ENCODE results near the gene ABLIM3.

The ABLIM3 gene

DNA sequence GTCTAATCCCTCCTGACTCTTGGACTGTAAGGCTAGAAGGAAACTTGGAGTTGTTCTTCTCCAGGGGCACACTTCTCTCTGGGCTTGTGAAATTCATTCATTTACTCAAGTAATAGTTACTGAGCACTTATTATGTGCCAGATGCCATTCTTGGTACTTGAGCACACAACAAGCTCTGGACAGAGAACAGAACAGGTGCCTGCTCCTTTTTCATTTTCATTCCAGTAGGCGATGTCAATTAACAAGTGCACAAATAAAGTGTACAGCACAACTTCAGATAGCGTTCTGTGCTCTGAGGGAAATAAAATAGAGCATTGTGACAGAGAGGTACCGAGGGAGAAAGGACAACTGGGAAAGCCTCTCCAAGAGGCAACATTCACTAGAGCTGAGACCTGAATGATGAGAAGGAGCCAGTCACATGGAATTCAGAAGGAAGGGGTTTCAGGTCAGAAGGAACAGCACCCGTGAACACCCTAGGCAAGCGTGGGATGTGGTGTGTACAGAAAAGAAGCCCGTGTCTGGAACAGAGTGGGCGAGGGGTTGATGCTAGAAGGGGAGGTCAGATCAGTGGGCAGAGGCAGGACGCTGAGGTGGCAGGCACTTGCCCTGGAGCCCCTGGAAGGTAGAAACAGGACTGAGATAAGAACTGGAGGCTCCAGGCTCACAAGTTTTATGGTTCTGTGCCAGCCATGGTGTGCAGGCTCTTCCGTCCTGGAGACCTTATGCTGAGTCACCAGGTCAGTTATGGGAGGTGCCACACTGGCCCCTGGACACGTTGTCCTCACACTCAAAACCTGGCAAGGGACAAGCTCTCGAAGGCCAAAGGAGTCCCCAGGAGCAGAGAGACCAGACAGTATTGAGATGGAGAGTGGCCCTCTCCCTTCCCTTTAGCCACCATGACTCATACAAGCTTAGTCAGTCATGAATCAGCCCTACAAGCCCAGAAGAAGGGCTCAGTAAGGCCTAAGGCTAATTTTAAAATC lies 7.2 kb upstream of the ABLIM3 start:
- no peak for DNase-seq (ENCODE audit: low spot score)

DNA sequence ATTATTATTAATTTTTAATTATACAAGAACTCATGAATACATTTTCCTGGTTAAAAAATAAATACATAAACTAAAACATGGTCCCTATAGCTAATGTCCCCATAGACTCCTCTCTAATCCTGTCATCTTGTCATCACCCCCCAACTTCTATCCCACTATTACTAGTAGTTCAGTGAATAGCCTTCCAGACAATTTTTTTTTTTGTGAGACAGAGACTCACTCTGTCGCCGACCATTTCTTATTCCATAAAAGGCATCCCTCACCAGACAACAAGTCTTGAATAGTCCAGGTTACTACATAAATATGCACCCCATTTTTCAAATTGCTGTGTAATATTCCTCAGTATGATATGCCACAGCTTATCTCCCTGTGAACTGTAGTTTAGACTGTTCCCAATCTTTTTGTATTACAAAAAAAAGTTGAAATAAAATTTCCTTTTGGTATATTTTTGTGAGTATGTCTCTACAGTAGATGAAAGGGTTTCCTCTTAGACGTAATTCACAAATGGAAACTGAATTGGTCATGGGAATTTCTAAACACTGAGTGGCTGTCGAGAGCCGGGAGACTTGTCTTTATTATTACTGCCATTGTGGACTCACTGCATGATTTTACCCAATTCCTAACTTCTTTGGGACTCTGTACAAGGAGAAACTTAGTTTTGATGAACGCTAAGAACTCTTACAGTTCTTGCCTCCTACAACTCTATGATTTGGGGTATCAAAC lies 6.4 kb upstream of the ABLIM3 start:
- DNase-seq (ENCODE audit: low spot score) = no peak

DNA sequence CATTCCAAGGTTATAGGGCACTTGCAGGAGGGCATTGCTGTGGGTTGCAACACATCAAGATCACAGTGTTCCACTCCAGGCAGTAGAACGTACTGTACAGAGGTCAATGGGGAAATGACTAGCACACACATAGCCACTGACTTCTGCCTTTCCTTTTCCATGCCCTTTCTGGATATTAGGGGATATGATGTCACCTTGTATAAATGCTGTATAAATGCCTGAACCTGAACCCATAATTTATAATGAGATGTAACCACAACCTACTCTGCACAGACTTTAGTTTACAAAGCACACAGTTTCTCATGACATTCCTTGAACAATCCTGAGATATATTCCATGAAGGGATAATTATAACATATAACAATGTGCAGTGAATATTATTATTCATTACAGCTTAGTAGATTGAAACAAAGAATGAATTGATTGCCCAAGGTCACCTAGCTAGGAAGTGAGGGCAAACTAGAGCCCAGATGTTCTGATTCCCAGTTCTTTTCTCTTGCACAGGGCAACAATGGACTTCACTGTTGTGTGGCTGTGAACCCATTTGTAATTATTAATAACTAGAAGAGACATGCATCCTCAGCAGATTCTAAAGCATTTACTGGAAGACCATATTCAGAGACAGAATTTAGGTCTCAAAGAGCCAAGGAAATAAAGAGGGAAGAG lies 5.6 kb upstream of the ABLIM3 start:
- DNase-seq (ENCODE audit: low spot score) = no peak

DNA sequence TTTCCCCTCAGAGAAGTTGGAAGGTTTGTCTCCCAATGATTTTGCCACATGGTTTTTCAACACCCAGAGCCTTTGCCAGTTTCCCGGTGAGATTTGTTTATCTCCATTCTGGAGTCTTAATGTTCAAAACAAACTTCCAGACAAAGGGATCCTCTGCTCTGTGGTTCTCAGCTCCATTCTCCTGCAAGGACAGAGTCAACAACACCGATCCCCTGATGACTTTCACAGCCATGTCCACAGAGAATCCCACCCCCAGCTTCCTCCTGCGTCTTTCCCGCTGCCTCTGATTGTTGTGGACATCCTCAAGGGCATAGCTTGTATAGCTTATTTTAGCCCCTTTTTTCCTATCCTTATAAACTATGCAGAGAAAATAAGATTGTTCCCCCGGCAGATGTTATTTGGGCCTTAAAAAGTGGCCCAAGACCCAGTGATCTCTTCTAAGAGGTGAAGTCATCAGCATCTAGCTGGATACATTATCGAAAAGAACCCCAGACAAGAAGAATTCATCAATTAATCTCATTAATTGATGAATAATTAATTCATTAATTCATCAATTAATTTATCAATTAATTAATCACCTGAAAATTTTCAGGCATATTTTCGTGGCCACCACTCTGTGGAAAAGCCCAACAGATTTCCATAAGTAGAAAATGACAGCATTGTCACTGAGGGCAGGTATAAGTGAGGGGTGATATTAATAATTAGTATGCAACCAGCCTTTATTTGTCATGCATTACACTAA lies 2.9 kb upstream of the ABLIM3 start:
- DNase-seq (ENCODE audit: low spot score) = no peak

DNA sequence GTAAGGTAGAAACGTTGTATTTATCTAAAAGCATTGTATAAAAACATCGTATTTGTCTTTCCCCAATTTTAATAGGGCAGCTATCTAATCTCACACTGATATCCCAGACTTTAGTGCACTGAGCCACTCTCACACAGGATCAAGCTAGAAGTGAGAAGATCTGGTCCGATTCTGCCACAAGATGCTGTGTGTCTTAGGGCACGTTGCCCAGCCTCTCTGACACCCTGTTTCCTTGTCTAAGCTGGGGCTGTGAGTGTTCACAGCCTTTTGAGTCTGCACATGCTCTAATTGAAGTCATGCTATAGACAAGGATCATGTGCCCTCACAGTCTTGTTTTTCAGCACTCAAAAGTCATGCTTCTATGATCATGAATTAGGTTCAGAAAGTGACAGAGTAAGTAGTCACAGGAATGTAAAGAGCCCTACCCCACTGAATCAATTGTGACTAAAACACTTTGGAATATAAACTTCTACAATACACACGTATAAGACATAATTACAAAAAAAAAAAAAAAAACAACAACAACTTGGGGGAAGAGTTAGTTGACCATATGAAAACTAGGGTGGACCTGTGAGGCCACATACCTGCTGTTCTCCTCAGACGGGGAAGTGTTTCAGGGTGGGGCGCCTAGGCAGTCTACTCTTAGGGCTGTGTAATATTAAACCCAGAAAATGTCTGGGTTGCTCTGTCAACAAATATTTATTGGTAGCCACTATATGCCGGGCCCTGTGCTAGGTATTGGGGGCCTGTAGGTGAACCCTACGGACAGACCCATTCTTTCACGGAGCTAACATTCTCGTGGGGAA lies 893 bp upstream of the ABLIM3 start:
- no peak for DNase-seq (ENCODE audit: low spot score)

DNA sequence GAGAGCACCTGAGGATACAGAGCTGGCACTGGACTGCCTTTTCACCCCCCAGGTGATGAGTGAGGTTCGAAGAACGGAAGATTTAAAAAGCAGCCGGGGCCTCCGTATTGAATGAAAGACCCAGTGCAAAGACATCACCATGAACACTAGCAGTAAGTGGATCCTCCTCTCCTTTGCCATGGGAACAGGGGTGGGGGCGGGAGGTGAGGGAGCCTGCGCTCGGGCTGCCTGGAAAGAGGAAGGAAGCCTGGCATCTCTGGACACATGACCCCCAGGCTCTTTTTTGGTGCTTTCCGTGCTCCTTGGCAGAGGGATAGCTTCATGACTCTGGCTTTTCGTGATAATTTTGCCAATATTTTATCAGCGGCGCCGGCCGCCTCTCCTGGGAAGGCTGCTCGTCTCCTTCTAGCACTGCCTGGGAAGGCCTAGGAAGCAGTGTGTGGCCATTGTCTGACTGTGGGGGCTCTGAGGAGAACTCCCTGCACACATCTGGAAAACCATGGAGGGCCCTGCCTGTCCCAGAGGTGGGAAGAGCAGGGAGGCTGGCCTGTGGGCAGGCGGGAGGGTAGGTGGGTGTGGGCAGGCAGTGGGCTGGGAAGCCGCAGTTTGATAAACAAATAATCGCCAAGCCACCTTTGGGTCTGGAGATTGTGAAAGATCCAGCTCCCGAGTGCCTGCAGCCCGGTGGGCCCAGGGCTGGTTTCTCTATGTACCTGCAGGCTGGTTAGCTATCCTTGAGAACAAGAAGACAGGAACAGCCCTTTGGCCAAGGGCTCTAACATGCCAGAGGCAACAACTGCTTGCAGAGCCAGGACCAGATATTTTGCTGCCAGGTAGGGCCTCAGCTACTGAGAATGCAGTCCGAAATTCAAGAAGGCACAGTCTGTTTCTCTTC lies 911 bp downstream of the ABLIM3 start:
- DNase-seq (ENCODE audit: low spot score) = no peak

DNA sequence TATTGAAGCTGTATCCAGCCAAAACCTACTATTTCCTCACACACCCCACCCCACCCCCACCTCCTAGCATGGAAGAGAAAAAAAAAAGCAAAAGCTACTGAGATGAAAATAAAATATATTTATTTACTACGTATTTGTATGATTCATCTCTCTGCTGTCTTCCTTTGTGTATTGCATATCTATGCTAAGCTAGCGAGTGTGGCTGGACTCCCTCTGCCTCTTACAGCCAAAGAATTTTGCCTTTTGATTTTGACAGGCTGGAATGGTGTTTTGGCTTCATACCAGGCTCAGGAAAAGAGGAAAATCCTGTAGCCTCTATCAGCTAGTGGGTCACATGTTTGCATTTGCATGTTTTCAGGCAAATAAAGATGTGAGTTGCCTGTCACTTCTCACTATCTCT lies 2.2 kb downstream of the ABLIM3 start:
- DNase-seq (ENCODE audit: low spot score) = no peak

DNA sequence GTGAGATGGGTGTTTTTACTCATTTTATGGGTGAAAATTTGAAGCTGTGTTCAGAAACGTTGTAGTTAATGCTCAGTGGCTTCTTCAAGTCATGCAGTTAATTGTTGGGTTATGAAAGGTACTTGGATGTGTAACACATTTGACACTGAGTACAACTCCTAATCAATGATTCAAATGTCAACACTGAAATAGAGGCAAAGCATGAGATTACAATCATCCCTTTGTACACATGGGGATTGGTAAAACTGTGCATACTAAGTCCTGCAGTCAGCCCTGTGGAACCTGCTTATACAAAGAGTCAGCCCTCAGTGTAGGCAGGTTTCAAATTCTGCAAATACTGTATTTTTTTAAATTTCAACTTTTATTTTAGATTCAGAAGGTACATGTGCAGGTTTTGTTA lies 3.3 kb downstream of the ABLIM3 start:
- no peak for DNase-seq (ENCODE audit: low spot score)

DNA sequence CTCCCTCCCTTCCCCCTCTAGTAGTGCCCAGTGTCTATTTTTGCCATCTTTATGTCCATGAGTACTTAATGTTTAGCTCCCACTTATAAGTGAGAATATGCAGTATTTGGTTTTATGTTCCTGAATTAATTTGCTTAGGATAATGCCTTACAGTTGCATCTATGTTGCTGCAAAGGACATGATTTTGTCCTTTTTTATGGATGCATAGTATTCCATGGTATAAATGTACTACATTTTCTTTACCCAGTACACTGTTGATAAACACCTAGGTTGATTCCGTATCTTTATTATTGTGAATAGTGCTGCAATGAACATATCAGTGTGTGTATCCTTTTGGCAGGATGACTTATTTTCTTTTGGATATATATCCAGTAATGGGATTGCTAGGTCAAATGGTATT lies 3.8 kb downstream of the ABLIM3 start:
- no peak for DNase-seq (ENCODE audit: low spot score)

DNA sequence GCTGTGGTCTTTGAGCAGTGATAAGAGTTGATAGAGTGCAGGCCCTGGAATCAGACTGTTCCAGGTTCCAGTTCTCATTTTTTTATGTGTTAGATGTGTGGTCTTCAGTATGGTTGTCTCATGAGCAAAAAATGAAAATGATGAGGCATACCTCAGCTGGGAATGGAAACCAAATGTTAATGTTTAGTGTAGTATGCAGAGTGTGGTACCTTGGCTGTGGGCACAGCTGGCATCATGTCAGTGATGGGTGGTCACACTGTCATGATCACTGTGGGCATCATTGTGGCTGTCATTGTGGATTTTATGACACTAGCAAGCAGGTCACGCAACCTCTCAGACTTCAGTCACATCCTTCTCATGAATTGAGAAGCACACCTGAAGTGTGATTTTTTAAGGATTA lies 6.4 kb downstream of the ABLIM3 start:
- no peak for DNase-seq (ENCODE audit: low spot score)

DNA sequence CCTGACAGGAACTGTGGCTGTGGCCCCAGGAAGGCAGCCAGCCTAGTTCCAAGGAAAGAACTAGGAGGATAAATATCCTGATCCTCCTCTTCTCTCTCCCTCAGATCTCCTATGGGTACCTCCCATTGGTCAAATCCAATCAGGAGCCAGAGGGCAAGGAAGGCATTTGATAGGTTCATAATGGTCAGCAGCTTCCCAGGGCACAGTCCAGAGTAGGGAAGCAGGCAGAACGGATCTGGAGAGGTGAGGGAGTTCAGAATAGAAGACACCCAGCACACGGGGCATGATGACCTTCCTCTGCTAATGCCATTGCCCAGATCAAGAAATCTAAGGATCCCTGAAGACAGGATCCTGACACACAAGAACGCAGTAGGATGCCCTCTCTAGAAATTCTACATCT lies 8.6 kb downstream of the ABLIM3 start:
- DNase-seq (ENCODE audit: low spot score) = no peak

DNA sequence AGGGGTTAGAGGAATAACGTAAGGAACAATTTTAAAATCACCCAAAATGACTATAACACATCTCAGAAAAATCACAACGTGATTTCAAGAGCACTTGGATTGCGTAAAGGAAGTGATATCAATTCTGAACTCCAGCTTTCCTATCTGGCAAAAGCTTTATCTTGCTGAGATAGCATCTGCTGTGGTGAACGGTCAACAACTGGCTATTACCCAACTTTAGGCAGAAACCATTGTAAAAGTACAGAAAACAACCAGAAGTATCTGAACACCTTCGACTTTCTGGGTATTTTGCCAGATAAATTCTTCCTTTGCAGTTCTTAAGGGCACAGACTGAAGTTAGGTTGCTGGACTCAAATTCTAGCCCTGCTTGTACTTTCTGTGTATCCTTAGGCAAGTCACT lies 9.2 kb downstream of the ABLIM3 start:
- no peak for DNase-seq (ENCODE audit: low spot score)

DNA sequence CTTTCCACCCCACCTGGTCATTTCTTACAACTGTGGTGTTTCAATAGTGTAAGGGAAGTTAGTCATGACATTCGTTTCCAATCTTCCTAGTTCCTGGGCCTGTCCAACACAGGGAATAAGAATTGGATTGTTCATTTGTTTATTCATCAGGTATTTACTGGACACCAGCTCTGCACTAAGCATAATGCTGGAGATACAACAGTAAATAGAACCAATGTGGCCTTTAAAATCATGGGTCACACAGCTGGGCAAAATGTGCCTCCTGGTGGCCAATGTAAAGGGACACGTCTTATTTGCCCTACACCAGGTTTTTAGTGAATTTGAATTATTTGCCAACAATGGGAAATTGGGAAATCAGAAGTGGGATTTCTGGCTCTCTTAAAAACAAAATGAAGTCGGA lies 10.4 kb downstream of the ABLIM3 start:
- no peak for DNase-seq (ENCODE audit: low spot score)

DNA sequence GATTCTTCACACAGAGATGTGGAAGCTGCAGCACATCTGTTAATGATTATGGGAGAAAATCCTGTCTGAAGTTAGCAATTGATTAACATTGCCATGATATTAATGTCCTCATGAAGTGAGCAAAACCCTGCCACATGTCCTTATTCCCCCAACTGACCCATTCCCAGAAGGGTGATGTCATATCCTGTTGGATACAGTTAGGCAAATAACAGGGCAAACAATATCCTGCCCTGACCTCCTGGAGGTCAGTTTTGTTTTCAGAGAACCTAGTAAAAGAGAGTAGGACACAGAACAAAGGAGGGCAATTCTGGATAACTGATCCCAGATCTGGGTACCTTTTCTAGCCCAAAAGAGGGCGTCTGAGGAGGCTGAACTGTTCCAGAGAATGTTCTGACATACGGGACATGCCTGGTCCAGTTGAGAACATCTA lies 11.0 kb downstream of the ABLIM3 start:
- no peak for DNase-seq (ENCODE audit: low spot score)

DNA sequence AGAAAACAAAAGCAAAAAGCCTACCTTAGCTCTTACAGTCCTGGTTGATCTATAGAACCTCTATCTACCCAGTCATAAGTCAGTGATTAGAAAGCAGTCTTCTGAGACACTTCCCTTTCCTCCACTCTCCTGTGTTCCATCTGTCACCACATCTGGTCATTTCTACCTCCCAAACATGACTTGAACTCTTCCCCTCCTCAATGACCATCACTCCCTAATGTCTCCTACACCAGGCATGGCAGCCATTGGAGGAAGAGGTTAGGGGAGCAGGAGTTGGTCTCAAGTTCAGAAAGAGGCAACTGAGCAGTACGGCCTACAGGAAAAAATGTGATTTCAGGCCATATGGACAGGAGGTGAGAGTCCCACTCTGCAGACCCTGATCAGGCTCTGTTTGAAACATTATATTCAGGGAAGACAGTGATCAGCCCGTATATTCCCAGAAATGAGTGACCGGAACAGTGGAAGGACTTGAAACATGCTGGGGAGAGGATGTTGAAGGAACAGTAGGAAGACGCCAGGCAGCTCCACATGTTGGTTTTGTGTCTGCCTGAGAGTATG lies 12.0 kb downstream of the ABLIM3 start:
- no peak for DNase-seq (ENCODE audit: low spot score)

DNA sequence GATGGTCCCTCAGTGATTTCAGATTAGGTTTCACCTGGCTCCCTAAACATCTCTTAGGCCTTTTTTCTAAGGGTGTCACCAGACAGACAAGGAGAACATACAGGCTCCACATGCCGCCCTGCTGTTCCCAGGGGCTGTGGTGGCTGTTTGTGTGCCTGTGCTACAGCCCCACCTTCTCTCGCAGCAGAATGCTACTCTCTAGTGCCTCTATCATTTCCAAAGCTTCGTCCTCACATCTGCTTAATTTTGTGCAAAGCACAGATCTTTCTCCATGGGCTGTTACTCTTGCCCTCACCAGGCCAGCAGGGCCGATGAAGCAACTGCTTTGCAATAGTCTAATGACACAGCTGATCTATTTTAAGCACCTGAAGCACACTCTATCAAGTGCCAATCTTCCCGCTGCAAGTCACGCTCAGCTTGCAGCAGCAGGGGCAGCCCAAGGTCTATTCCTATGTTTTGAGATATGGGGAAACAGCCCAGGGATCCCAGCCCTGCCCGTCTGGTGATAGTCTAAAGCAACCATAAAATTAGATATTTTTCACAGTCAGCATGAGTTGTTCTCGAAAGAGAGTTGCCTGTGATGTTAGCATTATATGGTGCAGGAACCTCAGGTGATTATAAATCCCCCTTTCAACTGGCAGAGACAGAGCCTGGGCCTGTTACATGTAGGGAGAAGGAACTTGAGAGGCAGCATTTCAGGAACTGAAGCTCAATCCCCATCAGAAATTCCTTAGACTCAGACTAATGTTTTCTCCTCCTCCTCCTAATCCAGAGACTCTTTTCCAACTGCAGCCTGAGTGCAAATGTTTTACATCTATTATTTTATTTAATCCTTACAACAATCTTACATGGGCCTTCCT lies 12.7 kb downstream of the ABLIM3 start:
- DNase-seq (ENCODE audit: low spot score) = no peak

DNA sequence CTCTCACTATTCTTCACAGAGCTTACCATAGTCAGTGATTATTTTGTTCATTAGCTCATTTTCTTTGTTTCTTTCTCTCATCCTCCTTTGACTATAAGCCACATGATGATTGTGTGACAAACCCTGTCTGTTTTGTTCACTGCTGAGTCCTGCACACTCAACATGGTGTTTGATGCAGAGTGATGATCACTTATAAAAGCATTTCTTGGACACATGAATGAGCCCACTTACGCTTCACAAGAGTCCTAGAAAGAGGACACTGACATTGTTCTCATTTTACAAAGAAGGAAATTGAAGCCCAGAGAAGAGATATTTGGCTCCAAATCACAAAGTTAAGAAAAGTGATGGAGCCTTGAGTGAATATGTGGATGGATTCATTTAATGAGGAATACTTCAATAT lies 13.4 kb downstream of the ABLIM3 start:
- no peak for DNase-seq (ENCODE audit: low spot score)

DNA sequence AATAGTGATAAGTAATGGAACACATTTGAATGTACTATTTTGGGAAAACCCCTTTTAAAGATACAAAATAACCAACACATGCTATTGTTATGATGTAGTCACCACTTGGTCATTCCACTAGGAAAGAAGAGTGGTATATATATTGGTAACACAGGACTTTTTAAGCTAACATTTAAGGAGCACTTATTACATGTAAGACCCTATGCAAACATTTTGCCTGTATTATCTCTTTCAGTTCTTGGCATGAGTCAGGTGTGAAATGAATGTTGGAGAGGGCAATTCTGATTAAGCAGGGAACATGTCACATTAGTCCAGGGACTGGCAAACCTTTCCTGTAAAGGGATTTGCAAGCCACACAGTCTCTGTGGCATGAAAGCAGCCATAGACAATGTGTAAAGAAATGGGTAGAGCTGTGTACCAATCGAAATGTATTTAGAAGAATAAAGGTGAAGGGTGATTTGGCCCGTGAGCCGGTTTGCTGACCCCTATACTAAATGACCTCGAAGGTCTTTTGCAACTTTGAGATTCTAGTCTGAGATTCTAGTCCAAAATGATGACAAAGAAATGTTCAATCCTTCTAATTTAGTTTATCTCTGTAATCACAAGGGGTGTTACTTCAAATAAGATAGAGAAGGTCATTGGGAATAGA lies 15.3 kb downstream of the ABLIM3 start:
- DNase-seq (ENCODE audit: low spot score) = no peak

All from germinal center (tissue), 1 donor.